BLaER1 (cell line): ENCODE measurements around the gene XIAP.
"Not testable (repeated sequence)": the region's sequence is repeated elsewhere in the genome, so short reads cannot be mapped to it uniquely, and the experiment has no call there.

Source experiments
- H3K27ac ChIP-seq: shearing (Covaris generic); formaldehyde crosslinking; 2 replicates; pipeline ENCODE4 v1.8.1; 2022
- H3K27me3 ChIP-seq: shearing (Covaris generic); formaldehyde crosslinking; 2 replicates; pipeline ENCODE4 v1.8.1; 2022
- H3K36me3 ChIP-seq: shearing (Covaris generic); formaldehyde crosslinking; 2 replicates; pipeline ENCODE4 v1.8.1; 2022
- H3K4me1 ChIP-seq: shearing (Covaris generic); formaldehyde crosslinking; 2 replicates; pipeline ENCODE4 v1.8.1; 2022
- H3K4me2 ChIP-seq: shearing (Covaris generic); formaldehyde crosslinking; 2 replicates; pipeline ENCODE4 v1.8.1; 2022
- H3K4me3 ChIP-seq: shearing (Covaris generic); formaldehyde crosslinking; 2 replicates; pipeline ENCODE4 v1.8.1; 2022
- H3K9ac ChIP-seq: shearing (Covaris generic); formaldehyde crosslinking; 2 replicates; pipeline ENCODE4 v1.8.1; 2022
- H3K9me3 ChIP-seq: shearing (Covaris generic); formaldehyde crosslinking; 2 replicates; pipeline ENCODE4 v1.8.1; 2022
- H4K20me1 ChIP-seq: shearing (Covaris generic); formaldehyde crosslinking; 2 replicates; pipeline ENCODE4 v1.8.1; 2022
- Cebpa-rat ChIP-seq: shearing (Covaris generic); IDR thresholded peaks from 2 replicates; pipeline ENCODE4 v1.8.1; 2022

The XIAP gene

DNA sequence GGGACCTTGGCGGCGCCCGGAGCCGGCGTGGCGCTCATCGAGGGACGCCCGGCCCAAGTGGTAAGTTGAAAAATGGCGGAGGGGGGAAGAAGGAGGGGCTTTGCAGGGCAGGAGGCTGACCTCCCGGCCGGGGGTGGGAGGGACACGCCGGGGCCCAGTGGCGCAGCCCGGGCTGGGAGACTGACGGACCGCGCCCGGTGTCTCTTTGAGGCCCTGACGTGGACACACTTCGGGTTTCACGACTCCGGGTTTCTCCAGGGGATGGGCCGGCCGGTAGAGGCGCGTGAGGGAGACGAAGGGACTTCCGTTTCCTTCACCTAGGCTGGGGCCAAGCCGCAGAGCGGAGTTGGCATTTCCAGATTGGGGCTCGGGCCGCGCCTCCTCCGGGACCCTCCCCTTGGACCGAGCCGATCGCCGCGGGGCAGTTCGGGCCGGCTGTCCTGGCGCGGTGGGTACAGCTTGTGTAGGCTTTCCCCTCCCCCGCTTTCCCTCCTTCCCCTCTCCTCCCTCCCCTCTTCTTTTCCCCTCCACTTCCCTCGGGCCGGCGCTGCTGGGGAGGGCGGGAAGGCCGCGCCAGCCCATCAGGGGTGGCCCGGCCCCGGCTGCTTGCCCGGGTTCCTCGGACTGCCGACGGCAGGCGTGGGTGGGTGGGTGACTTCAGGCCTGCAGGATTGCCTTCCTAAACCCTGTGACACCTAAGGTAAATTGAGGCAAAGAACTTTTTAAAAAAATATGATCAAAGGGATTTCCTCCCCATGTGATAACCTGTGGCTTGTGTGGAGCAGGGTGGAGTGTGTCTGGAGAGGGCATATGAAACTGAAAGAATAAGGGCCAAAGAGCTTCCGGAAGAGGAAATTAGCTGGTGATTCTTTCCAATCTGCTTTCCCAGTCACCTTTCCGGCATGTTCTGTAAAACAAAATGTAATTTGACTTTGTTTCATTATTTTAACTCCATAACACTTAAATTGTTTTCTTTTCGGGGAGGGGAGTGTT lies at the start of gene XIAP:
TSS of gene XIAP (plus strand) at position 208 of the 993 bp plus-strand sequence. CDS start 25,610 bp downstream, outside the sequence.
- H3K4me1 ChIP-seq, result 0 out of 2 replicates have a peak, but pooled peaks cover 3% of the 10 kb centered on the region
- H4K20me1 ChIP-seq, result no peaks in the 10 kb centered on the region
- no peaks in the 10 kb centered on the region for H3K27me3 ChIP-seq
- peak within 1 kb of the TSS; percentile 65 for H3K4me2 ChIP-seq
- no peak for TF ChIP-seq Cebpa-rat
- H3K36me3 ChIP-seq, result no peaks in the 10 kb centered on the region
- no peaks in the 10 kb centered on the region for H3K9me3 ChIP-seq
- H3K27ac ChIP-seq, result peak within 1 kb of the TSS; percentile 85
- peak within 1 kb of the TSS; percentile 72 for H3K4me3 ChIP-seq
- H3K9ac ChIP-seq, result peak within 1 kb of the TSS; percentile 83

DNA sequence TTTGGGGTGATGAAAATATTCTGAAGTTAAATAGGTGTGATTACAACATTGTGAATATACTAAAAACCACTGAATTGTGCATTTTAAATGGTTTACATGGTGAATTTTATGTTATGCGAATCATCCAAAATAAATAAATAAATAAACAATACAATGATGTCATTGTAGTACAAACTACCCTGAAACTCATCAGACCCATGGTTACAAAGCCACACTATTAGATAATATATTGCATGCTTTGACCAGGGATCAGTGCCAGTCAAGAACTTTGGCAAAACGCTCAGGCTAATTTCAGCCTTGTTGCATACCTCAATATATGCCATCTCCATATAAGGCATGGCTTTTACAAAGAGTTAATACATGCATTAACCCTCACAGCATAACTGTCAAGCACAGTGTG lies 45.5 kb upstream of the XIAP start:
- Histone ChIP-seq H3K4me1 (no peaks in the 10 kb centered on the region), H3K4me3 (no peak overlapping the region), H3K9ac (no peak overlapping the region), H3K9me3 (0 out of 2 replicates have a peak, but pooled peaks cover under 1% of the 10 kb centered on the region), H3K36me3 (no peaks in the 10 kb centered on the region), H4K20me1 (no peaks in the 10 kb centered on the region), H3K27ac (no peak overlapping the region), H3K27me3 (no peaks in the 10 kb centered on the region), H3K4me2 (no peak overlapping the region)
- no peak for TF ChIP-seq Cebpa-rat

DNA sequence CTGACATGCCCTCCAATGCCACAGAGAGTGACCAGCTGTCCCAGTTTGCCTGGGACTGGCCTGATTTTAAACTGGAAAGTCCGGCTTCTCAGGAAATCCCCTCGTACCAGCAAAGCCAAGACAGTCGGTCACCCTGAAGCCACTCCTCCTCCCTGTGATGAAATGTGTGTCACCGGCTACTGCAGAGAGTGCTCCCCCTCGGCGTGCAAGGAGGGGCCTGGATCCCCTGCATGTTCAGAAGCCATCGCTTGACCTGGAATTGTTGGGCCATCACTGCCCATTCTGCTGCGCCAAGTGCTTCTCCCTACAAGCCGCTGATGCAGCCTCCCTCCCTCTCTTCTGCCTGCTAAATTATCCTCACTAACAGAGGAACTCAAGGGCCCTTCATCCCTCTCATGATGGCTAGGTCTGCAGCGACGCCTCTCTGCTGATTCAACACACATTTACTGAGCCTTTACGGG lies 44.9 kb upstream of the XIAP start:
- not testable (repeated sequence) for H3K9me3 ChIP-seq, H3K4me3 ChIP-seq, H3K9ac ChIP-seq, H3K27ac ChIP-seq, H3K4me1 ChIP-seq, H3K27me3 ChIP-seq, H3K4me2 ChIP-seq, H4K20me1 ChIP-seq, H3K36me3 ChIP-seq

DNA sequence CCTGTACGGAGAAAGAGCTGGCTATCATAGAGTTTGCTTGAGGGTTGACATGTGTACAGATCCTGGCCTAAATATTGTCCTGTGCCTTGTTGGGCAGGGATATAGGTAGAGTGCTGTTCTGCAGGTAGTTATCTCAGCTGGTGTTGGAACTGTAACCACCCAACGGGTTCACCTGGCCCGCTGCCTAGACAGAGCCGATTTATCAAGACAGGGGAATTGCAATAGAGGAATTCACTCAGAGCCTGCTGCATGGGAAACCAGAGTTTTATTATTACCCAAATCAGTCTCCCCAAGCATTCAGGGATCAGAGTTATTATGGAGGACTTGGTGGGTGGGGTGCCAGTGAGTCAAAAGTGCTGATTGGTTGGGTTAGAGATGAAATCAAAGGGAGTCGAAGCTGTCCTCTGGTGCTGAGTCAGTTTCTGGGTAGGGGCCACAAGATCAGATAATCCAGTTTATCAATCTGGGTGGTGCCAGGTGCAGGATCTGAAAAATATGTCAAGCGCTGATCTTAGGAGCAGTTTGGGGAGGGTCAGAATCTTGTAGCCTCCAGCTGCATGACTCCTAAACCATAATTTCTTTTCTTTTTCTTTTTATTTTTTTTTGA lies 42.5 kb upstream of the XIAP start:
- Histone ChIP-seq H3K9me3 (0 out of 2 replicates have a peak, but pooled peaks cover 4% of the 10 kb centered on the region), H4K20me1 (no peaks in the 10 kb centered on the region), H3K27me3 (no peaks in the 10 kb centered on the region), H3K4me1 (no peaks in the 10 kb centered on the region), H3K9ac (no peak overlapping the region), H3K27ac (no peak overlapping the region), H3K4me3 (no peak overlapping the region), H3K4me2 (no peak overlapping the region), H3K36me3 (no peaks in the 10 kb centered on the region)
- no peak for TF ChIP-seq Cebpa-rat

DNA sequence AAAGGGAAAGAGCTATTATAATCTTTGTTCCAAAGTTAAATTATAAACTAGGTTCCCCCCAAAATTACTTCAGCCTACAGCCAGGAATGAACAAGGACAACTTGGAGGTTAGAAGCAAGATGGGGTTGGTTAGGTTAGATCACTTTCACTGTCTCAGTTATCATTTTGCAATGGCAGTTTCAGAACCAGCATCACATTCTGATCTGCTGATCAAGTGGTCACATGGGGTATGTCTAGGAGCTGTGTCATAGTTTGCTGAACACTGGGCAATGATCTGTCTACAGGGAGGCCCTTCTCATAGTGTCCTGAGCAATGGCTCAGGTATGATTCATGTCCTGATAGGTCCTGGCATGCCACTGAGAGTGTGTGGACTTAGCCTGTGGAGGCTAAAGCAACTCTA lies 41.6 kb upstream of the XIAP start:
- Histone ChIP-seq H3K4me3 (no peak overlapping the region), H3K4me2 (no peak overlapping the region), H3K27ac (no peak overlapping the region), H3K9ac (no peak overlapping the region), H4K20me1 (no peaks in the 10 kb centered on the region), H3K4me1 (no peaks in the 10 kb centered on the region), H3K9me3 (0 out of 2 replicates have a peak, but pooled peaks cover 4% of the 10 kb centered on the region), H3K36me3 (no peaks in the 10 kb centered on the region), H3K27me3 (no peaks in the 10 kb centered on the region)
- no peak for TF ChIP-seq Cebpa-rat

- Histone ChIP-seq H3K27me3 (no peaks in the 10 kb centered on the region), H3K9me3 (peaks cover 9% of the 10 kb centered on the region; the same call in 1 of the 2 replicates), H3K4me3 (no peak overlapping the region), H3K9ac (no peak overlapping the region), H3K36me3 (no peaks in the 10 kb centered on the region), H3K27ac (no peak overlapping the region), H4K20me1 (no peaks in the 10 kb centered on the region), H3K4me2 (no peak overlapping the region), H3K4me1 (no peaks in the 10 kb centered on the region)
- no peak for TF ChIP-seq Cebpa-rat
Measured at GRCh38 chrX:123822965-123823364, 36.9 kb upstream of the XIAP start.

- TF ChIP-seq Cebpa-rat, result no peak
- Histone ChIP-seq H3K36me3 (no peaks in the 10 kb centered on the region), H3K4me1 (peaks cover 17% of the 10 kb centered on the region), H3K9me3 (peaks cover 11% of the 10 kb centered on the region; the same call in 1 of the 2 replicates), H3K27me3 (no peaks in the 10 kb centered on the region), H3K9ac (no peak overlapping the region), H3K27ac (0 out of 2 replicates have a peak overlapping the region, but pooled peaks have one; percentile 38), H4K20me1 (no peaks in the 10 kb centered on the region), H3K4me3 (no peak overlapping the region), H3K4me2 (peak overlapping the region; percentile 62)
Measured at GRCh38 chrX:123830309-123830708, 29.5 kb upstream of the XIAP start.

DNA sequence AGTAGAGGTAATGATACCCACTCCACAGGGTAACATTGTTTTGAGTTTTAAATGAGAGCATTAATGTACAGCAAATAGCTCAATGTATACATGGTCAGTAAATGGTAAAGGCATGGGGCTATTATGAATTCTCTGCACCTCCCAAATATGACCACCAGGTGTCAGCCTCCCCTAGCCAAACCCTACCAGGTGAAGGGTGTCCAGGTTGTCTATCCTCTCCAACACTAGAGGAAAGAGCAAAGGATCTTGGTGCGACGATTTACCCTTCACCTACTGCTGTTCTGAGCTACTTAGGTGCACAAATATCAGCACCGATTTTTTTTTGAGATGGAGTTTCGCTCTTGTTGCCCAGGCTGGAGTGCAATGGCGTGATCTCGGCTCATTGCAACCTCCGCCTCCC lies 26.5 kb upstream of the XIAP start:
- Histone ChIP-seq H3K4me2 (no peak overlapping the region), H3K36me3 (no peaks in the 10 kb centered on the region), H3K9ac (no peak overlapping the region), H4K20me1 (no peaks in the 10 kb centered on the region), H3K9me3 (peaks cover 1% of the 10 kb centered on the region; the same call in 1 of the 2 replicates), H3K27ac (no peak overlapping the region), H3K27me3 (no peaks in the 10 kb centered on the region), H3K4me3 (no peak overlapping the region), H3K4me1 (peaks cover 17% of the 10 kb centered on the region)
- no peak for TF ChIP-seq Cebpa-rat

GRCh38 chrX:123834116-123834515 lies 25.7 kb upstream of the XIAP start:
- Histone ChIP-seq H4K20me1 (no peaks in the 10 kb centered on the region), H3K9me3 (no peaks in the 10 kb centered on the region), H3K27me3 (no peaks in the 10 kb centered on the region), H3K4me3 (no peak overlapping the region), H3K4me1 (peaks cover 17% of the 10 kb centered on the region), H3K36me3 (no peaks in the 10 kb centered on the region), H3K27ac (no peak overlapping the region), H3K9ac (no peak overlapping the region), H3K4me2 (no peak overlapping the region)
- TF ChIP-seq Cebpa-rat, result no peak
